CD4-positive, CD25-positive, alpha-beta regulatory T cell (primary cell): Measurements from ENCODE around the gene MLYCD. TPM values are rescaled to one million over a fixed set of nuclear protein-coding genes. Genes with fewer than 3 reads are reported as not detected.

Experiments
- ATAC-seq, 2 donors: fragments of 150-1000 bp; cut with Tn5 transposase; one replicate each; pipeline ENCODE4 v1.10.0; 2021; ENCODE audit warnings: low read depth in 2 of 2, moderate number of reproducible peaks in 2 of 2, moderate library complexity in 1 of 2
- DNase-seq, 3 donors: peaks; one replicate each; pipeline versions ENCODE4 v3.0.0 to v3.0.0-alpha.2; 2012 to 2022; ENCODE audit warnings: mixed read lengths in 1 of 3
- H3K27ac ChIP-seq: one replicate; pipeline ENCODE4 v1.7.0; 2013; ENCODE audit warnings: mild to moderate bottlenecking, low read length; ENCODE audit not compliant: insufficient read depth, poor library complexity, severe bottlenecking
- H3K27me3 ChIP-seq: one replicate; pipeline ENCODE4 v1.7.0; 2013; ENCODE audit warnings: low read length; ENCODE audit not compliant: control insufficient read depth, insufficient read depth
- H3K36me3 ChIP-seq: one replicate; pipeline ENCODE4 v1.7.0; 2013; ENCODE audit warnings: mild to moderate bottlenecking, low read length, moderate library complexity; ENCODE audit not compliant: control insufficient read depth, insufficient read depth
- H3K4me1 ChIP-seq: 2 replicates; pipeline ENCODE4 v1.7.0; 2013; ENCODE audit warnings: mild to moderate bottlenecking, low read length; ENCODE audit not compliant: insufficient read depth, control insufficient read depth, poor library complexity, severe bottlenecking
- H3K4me3 ChIP-seq: one replicate; pipeline ENCODE4 v1.7.0; 2013; ENCODE audit warnings: low read depth, mild to moderate bottlenecking, low read length, moderate library complexity
- H3K9me3 ChIP-seq, 2 experiments: 1 replicate in 1 of 2; 2 replicates in 1 of 2; pipeline ENCODE4 v1.7.0; 2013; ENCODE audit warnings: low read length in 2 of 2, mild to moderate bottlenecking in 1 of 2, moderate library complexity in 1 of 2; ENCODE audit not compliant: control insufficient read depth in 2 of 2
- H3K27ac Mint-ChIP-seq, 3 donors: one replicate each; pipeline ENCODE4 v1.8.0; 2020 to 2022; ENCODE audit warnings: mild to moderate bottlenecking in 3 of 3, mixed read lengths in 3 of 3, moderate library complexity in 2 of 3
- H3K27me3 Mint-ChIP-seq: one replicate; pipeline ENCODE4 v1.8.0; 2022; ENCODE audit warnings: mild to moderate bottlenecking, mixed read lengths
- H3K36me3 Mint-ChIP-seq: one replicate; pipeline ENCODE4 v1.8.0; 2020; ENCODE audit warnings: mixed read lengths
- H3K4me1 Mint-ChIP-seq, 4 donors: one replicate each; pipeline ENCODE4 v1.8.0; 2020 to 2022; ENCODE audit warnings: mixed read lengths in 4 of 4, mild to moderate bottlenecking in 1 of 4
- H3K4me3 Mint-ChIP-seq, 4 donors: one replicate each; pipeline ENCODE4 v1.8.0; 2020 to 2022; ENCODE audit warnings: mild to moderate bottlenecking in 4 of 4, mixed read lengths in 4 of 4, moderate library complexity in 3 of 4
- H3K9me3 Mint-ChIP-seq, 7 donors: one replicate each; pipeline ENCODE4 v1.8.0; 2020 to 2022; ENCODE audit warnings: mixed read lengths in 7 of 7, mild to moderate bottlenecking in 3 of 7, moderate library complexity in 2 of 7
- polyA plus RNA-seq, 4 donors: library from polyadenylated mRNA; unstranded; fragments of 300-500 nt; fragmentation: Illumina TruSeq; gene quantifications; one replicate each; pipeline ENCODE4 v1.2.3, GENCODE V29; 2021
- total RNA-seq: library from RNA; stranded (reverse); gene quantifications from one replicate; pipeline ENCODE4 v1.2.3, GENCODE V29; 2022

The MLYCD gene
- total and polyA plus RNA-seq, 5 donors from 2014 or later: 1.9 to 6.5 (median 2.4) TPM

DNA sequence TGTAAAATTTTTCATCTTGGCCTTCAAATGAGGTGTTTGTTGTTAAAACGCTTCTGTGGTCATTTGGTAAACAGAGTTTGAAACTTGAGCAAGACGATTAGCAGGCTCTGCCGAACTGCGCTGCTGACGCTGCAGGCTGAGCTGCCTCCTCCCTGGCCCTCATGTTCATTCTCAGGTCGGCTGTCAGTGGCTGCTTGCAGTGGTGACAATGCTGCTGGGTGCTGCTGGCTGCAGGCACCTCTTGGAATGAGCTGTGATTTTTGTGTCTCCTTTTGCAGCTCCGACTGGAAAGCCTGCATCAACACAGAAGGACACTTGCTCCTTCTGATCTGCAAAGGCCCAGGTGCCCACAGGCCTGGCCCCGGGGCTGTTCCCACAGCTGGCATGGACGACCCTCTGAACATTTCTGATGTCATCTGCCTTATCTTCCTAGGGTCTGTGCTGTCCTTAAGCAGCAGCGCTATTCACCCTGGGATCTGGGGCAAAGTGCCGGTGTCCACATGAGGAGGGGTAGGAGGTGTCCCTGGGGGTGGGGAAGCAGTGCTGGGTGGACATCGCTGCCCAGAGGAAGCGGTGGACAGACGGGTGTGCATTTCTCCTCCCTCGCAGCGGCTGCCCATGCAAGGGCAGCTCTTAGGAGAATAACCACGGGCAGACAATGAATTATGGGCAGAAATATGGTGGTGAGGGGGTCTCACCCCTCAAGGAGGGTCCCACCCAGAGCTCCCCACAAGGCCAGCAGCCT is 31.1 kb downstream of the MLYCD start:
- ATAC-seq (no peak), DNase-seq (no peak)
- H3K27ac ChIP-seq: no peak overlapping the region
- H3K4me3 ChIP-seq: no peak overlapping the region
- H3K36me3 ChIP-seq: no peaks in the 10 kb centered on the region
- no peaks in the 10 kb centered on the region for H3K9me3 ChIP-seq
- H3K9me3 Mint-ChIP-seq: no peaks in the 10 kb centered on the region
- peaks cover 0 to 3% (median 1%) of the 10 kb centered on the region in 4 donors for H3K4me1 Mint-ChIP-seq
- H3K4me1 ChIP-seq: no peaks in the 10 kb centered on the region
- H3K27me3 ChIP-seq: no peaks in the 10 kb centered on the region
- no peaks in the 10 kb centered on the region for H3K36me3 Mint-ChIP-seq
- H3K27ac Mint-ChIP-seq: no peak overlapping the region
- no peak overlapping the region for H3K4me3 Mint-ChIP-seq
- H3K27me3 Mint-ChIP-seq: no peaks in the 10 kb centered on the region

DNA sequence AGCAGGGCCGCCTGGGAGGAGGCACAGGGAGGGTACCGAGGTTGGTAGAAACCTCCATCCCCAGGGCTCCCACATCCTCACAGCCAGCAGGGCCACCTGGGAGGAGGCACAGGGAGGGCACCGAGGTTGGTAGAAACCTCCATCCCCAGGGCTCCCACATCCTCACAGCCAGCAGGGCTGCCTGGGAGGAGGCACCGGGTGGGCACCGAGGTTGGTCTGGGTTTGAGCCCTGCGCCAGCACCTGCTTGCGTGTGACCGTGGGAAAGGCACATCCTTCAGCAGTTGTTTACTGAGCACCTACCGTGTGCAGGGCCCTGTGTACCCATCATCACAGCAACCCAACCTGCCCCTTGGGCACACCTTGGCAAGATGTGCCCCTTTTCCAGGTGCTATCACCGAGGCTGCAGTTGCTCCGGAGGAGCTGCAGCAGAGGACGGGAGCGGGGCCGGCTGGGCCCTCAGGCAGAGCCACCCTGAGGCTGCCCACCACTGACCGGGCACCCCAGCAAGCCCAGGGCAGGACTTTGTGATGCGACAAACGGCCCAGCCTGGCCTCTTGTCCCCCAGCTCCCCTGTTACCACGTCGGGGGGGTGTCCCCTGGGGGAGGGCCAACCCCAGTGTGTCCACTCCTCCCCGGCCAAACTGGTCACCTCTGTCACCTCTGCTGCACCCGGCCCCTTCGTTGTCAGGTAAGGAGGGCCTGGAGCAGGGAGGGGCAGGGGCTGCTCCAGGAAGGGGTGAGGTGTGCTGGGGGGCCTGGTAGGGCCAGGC is 32.0 kb downstream of the MLYCD start:
- ATAC-seq: no peak
- Histone ChIP-seq H3K4me3 (no peak overlapping the region), H3K27ac (no peak overlapping the region), H3K4me1 (no peaks in the 10 kb centered on the region), H3K9me3 (no peaks in the 10 kb centered on the region), H3K36me3 (no peaks in the 10 kb centered on the region), H3K27me3 (no peaks in the 10 kb centered on the region)
- Mint-ChIP-seq H3K27me3 (no peaks in the 10 kb centered on the region), H3K4me1 (peaks cover 0 to 5% (median 0%) of the 10 kb centered on the region in 4 donors), H3K36me3 (no peaks in the 10 kb centered on the region), H3K9me3 (peaks cover 0 to 3% (median 0%) of the 10 kb centered on the region in 7 donors), H3K27ac (no peak overlapping the region), H3K4me3 (no peak overlapping the region)
- DNase-seq: no peak

- H3K27ac ChIP-seq: no peak overlapping the region
- ATAC-seq (no peak), DNase-seq (no peak)
- H3K4me1 ChIP-seq: no peaks in the 10 kb centered on the region
- Mint-ChIP-seq H3K9me3 (peaks cover 0 to 3% (median 0%) of the 10 kb centered on the region in 7 donors), H3K4me3 (no peak overlapping the region), H3K4me1 (peaks cover 0 to 5% (median 0%) of the 10 kb centered on the region in 4 donors), H3K36me3 (no peaks in the 10 kb centered on the region), H3K27ac (no peak overlapping the region), H3K27me3 (no peaks in the 10 kb centered on the region)
- no peaks in the 10 kb centered on the region for H3K27me3 ChIP-seq
- no peak overlapping the region for H3K4me3 ChIP-seq
- no peaks in the 10 kb centered on the region for H3K36me3 ChIP-seq
- H3K9me3 ChIP-seq: no peaks in the 10 kb centered on the region
Observed at GRCh38 chr16:83931556-83931955, 32.6 kb downstream of the MLYCD start.

DNA sequence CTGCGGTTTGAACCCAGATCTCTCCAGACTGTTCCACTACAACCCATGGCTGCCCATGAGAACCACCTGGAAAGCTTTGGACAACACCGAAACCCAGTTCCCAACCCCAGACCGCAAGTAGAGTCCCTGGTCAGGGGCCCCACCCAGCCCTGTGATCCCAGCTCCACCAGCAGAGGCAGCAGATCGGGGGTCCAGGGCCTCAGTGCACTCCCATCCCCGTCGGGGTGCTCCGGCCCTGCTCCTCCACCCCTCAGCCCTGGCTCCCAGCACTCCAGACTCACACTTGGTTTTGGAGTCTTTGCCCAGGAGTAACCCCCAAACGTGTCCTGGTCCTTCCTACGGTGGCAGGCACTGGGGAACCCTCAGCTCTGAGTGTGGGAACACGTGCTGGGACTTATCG is 33.4 kb downstream of the MLYCD start:
- Mint-ChIP-seq H3K27ac (no peak overlapping the region), H3K27me3 (no peaks in the 10 kb centered on the region), H3K4me3 (no peak overlapping the region), H3K4me1 (peaks cover 0 to 5% (median 0%) of the 10 kb centered on the region in 4 donors), H3K9me3 (peaks cover 0 to 3% (median 0%) of the 10 kb centered on the region in 7 donors), H3K36me3 (no peaks in the 10 kb centered on the region)
- Histone ChIP-seq H3K27me3 (no peaks in the 10 kb centered on the region), H3K27ac (no peak overlapping the region), H3K4me1 (no peaks in the 10 kb centered on the region), H3K9me3 (no peaks in the 10 kb centered on the region), H3K4me3 (no peak overlapping the region), H3K36me3 (no peaks in the 10 kb centered on the region)
- DNase-seq (no peak), ATAC-seq (no peak)

DNA sequence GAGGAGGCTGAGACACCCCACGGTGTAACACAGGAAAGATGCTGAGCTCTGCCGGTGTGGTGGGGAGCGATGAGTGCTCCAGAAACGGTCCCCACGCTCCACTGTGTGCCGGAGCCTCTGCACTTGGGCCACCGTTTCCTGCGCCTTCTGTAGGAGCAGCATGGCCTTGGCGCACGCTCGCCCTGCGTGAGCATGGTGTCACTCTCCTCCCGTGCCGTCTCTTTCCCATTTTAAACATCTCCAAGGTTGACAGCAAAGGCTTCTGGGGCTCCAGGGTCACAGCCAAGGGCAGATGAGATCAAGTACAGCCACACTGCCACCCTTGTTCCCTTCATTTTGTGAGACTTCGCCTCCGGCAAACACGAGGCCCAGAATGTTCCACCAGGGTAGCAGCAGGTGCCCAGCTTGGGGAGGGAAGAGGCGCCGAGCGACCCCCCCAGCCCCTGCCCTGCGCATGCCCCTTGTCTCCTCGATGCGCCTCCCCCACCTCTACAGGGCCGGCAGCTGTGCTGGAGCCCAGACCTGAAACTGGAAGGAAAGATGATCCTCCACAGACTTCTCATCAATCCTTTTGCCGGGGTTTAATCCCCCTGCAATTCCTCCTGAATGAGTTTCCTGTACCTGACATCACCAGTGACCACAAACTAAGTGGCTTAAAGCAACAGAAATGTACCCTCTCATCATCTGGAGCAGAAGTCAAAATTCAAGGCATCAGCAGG is 34.2 kb downstream of the MLYCD start:
- no peaks in the 10 kb centered on the region for H3K36me3 ChIP-seq
- no peaks in the 10 kb centered on the region for H3K4me1 ChIP-seq
- H3K9me3 ChIP-seq: no peaks in the 10 kb centered on the region
- no peak for DNase-seq
- Mint-ChIP-seq H3K9me3 (peaks cover 0 to 3% (median 0%) of the 10 kb centered on the region in 7 donors), H3K4me1 (peaks cover 0 to 5% (median 0%) of the 10 kb centered on the region in 4 donors), H3K27ac (no peak overlapping the region), H3K36me3 (no peaks in the 10 kb centered on the region), H3K27me3 (no peaks in the 10 kb centered on the region), H3K4me3 (no peak overlapping the region)
- no peak overlapping the region for H3K27ac ChIP-seq
- no peak for ATAC-seq
- H3K27me3 ChIP-seq: no peaks in the 10 kb centered on the region
- H3K4me3 ChIP-seq: no peak overlapping the region

DNA sequence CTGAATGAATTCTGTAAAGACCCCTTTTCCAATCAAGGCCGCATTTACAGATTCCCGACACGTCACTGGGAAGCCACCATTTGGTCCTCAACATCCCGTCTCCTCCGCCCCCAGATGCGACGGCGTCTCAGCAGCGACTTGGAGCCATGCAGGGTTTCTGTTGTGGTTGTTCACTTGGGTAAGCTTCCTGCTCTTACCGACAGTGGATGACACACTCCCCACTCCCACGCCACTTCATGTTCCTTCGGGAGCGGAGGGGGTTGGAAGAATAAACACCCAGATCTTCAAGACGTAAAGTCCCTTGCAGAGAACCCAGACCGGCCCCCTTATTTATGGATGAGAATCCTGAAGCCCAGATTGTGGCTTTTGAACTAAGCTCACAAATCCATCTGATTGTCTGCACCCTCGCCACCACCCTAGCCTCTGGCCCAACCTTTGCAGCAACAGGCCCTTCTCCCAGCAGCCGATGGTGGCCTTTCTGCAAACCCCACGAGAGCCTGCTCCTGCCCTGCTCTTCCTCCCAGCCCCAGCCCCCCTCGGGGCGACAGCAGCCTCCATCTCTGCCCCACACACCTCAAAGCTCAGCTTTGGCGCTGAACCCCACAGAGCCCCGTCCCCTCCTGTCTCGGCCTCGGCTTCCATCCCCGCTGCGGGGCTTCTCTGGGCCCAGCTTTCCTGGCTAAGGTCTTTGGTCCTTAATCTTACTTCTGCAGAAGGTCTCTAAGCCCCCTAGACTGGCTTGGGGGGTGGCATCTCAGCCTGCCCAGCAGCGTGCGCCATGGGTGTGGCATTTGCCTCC is 35.2 kb downstream of the MLYCD start:
- Histone ChIP-seq H3K4me1 (no peaks in the 10 kb centered on the region), H3K27ac (no peak overlapping the region), H3K9me3 (no peaks in the 10 kb centered on the region), H3K36me3 (no peaks in the 10 kb centered on the region), H3K4me3 (no peak overlapping the region), H3K27me3 (no peaks in the 10 kb centered on the region)
- Mint-ChIP-seq H3K4me1 (peaks cover 0 to 5% (median 2%) of the 10 kb centered on the region in 4 donors), H3K4me3 (no peak overlapping the region), H3K9me3 (peaks cover 0 to 3% (median 0%) of the 10 kb centered on the region in 7 donors), H3K36me3 (no peaks in the 10 kb centered on the region), H3K27me3 (no peaks in the 10 kb centered on the region), H3K27ac (no peak overlapping the region)
- DNase-seq (no peak), ATAC-seq (no peak)

DNA sequence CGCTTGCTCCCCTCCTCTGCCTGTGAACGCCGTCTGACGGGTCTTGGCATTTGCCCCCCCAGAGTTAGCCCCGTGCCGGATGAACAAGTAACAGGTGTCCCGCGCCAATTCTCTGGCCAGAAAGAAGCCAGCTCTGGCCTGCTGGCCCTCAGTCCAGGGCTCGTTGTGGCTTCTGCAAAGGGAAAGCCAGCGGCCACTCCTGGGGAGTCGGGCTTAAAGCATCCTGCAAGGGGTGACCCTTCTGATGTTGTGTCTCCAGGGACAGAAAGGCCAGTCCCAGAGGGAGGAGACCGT is 35.7 kb downstream of the MLYCD start:
- Histone ChIP-seq H3K4me1 (no peaks in the 10 kb centered on the region), H3K36me3 (no peaks in the 10 kb centered on the region), H3K27ac (no peak overlapping the region), H3K4me3 (no peak overlapping the region), H3K27me3 (no peaks in the 10 kb centered on the region), H3K9me3 (no peaks in the 10 kb centered on the region)
- DNase-seq (no peak), ATAC-seq (no peak)
- Mint-ChIP-seq H3K27me3 (no peaks in the 10 kb centered on the region), H3K4me1 (peaks cover 0 to 10% (median 4%) of the 10 kb centered on the region in 4 donors), H3K36me3 (no peaks in the 10 kb centered on the region), H3K4me3 (no peak overlapping the region), H3K9me3 (peaks cover 0 to 3% (median 0%) of the 10 kb centered on the region in 7 donors), H3K27ac (no peak overlapping the region)
